H1 (cell line): ENCODE results near the gene LPAR6. TPM values are rescaled to one million over a fixed set of nuclear protein-coding genes. Genes with fewer than 3 reads are reported as not detected.

Experiments used
- CBX8 ChIP-seq: fragments of 300-800, 300-1000 bp; sonication (generic); IDR thresholded peaks from 2 replicates; pipeline ENCODE4 v1.7.1; 2016; ENCODE audit warnings: low read depth, low read length, borderline replicate concordance
- CEBPB ChIP-seq: IDR thresholded peaks from 2 replicates; pipeline ENCODE4 v1.6.1; 2012; ENCODE audit warnings: low read depth, low read length
- HDAC2 ChIP-seq, 2 experiments: fragments of 300-600 bp in 1 of 2; sonication (generic) in 1 of 2; IDR thresholded peaks; 2 replicates each; pipeline ENCODE4 v1.6.1; 2011 to 2012; ENCODE audit warnings: low read depth in 2 of 2, low read length in 2 of 2, mild to moderate bottlenecking in 2 of 2, moderate library complexity in 2 of 2, borderline replicate concordance in 1 of 2, inconsistent platforms in 1 of 2
- JUN ChIP-seq: IDR thresholded peaks from 2 replicates; pipeline ENCODE4 v1.6.1; 2011; ENCODE audit warnings: low read depth, mild to moderate bottlenecking, improper control_type of control experiment, low read length
- NRF1 ChIP-seq: IDR thresholded peaks from 2 replicates; pipeline ENCODE4 v1.6.1; 2011; ENCODE audit warnings: mild to moderate bottlenecking, low read depth, low read length, improper control_type of control experiment
- RBBP5 ChIP-seq: IDR thresholded peaks from 2 replicates; pipeline ENCODE4 v1.7.1; 2012; ENCODE audit warnings: low read depth, mild to moderate bottlenecking, inconsistent platforms, low read length, moderate library complexity, borderline replicate concordance
- SIRT6 ChIP-seq: IDR thresholded peaks from one replicate; pipeline ENCODE4 v1.7.1; 2012; ENCODE audit warnings: low read length, inconsistent platforms
- SIX5 ChIP-seq: IDR thresholded peaks from 2 replicates; pipeline ENCODE4 v1.6.1; 2011; ENCODE audit warnings: mild to moderate bottlenecking, low read depth, low read length
- polyA plus RNA-seq, 7 experiments: library from polyadenylated mRNA; depleted of rRNA in 3 of 7; stranded (reverse) in 5 of 7; unstranded in 2 of 7; fragments of >200 nt in 5 of 7; fragments of 200-250 nt in 2 of 7; gene quantifications; 1 replicate in 5 of 7; 2 replicates in 1 of 7; 4 replicates in 1 of 7; pipeline versions ENCODE4 v1.2.1 to v1.2.3, GENCODE V29; 2011 to 2013; ENCODE audit warnings: missing spikeins in 2 of 7, mixed read lengths in 2 of 7
- total RNA-seq: library from RNA; stranded (reverse); fragmentation: NEBNext Ultra II Directional; extraction: Animal tissue kit (Norgen Biotek cat#: 25700); gene quantifications from 2 replicates; pipeline ENCODE4 v1.2.1, GENCODE V29; 2021

Gene LPAR6
- total and polyA plus RNA-seq, 2 of the 8 experiments (the other 6 are each of a cell fraction or from before 2014, with no cell fraction given): 0.50 to 0.97 TPM

GRCh38 chr13:48383384-48383783 is 29.5 kb downstream of the LPAR6 start (continued):
- no peak for TF ChIP-seq HDAC2 (IDR thresholded peaks at IDR 0.05; ENCODE audit: borderline replicate concordance in 1 of 2, low read depth in 2 of 2, low read length in 2 of 2)
- no peak for TF ChIP-seq SIX5
- no peak for TF ChIP-seq CBX8
- TF ChIP-seq CEBPB: no peak
- no peak for TF ChIP-seq JUN
- TF ChIP-seq SIRT6: no peak
- TF ChIP-seq NRF1: no peak
- TF ChIP-seq RBBP5: no peak
- TF ChIP-seq, all 59 proteins: peak for 0
